ENCODE data around the gene CCDC88A.
"Not testable (repeated sequence)": the region's sequence is repeated elsewhere in the genome, so short reads cannot be mapped to it uniquely, and the experiment has no call there.

Gene CCDC88A

GRCh38 chr2:55365303-55365702, 54.4 kb downstream of the CCDC88A start:
- no peak for ATAC-seq
- Mint-ChIP-seq H3K27ac (no peak overlapping the region), H3K36me3 (no peaks in the 10 kb centered on the region), H3K4me1 (no peaks in the 10 kb centered on the region), H3K4me3 (no peak overlapping the region), H3K9me3 (no peaks in the 10 kb centered on the region)
- no peak for DNase-seq (ENCODE audit: low spot score in 2 of 2)

- H3K36me3 Mint-ChIP-seq: no peaks in the 10 kb centered on the region
- no peak overlapping the region for H3K27ac Mint-ChIP-seq
- no peak overlapping the region for H3K4me3 Mint-ChIP-seq
- ATAC-seq (no peak), DNase-seq (ENCODE audit: low spot score in 2 of 2) (no peak)
- H3K9me3 Mint-ChIP-seq: no peaks in the 10 kb centered on the region
- H3K4me1 Mint-ChIP-seq: no peaks in the 10 kb centered on the region
Measured at GRCh38 chr2:55364189-55365055, 55.2 kb downstream of the CCDC88A start.

- DNase-seq (ENCODE audit: low spot score in 2 of 2) (no peak), ATAC-seq (no peak)
- Mint-ChIP-seq H3K36me3 (no peaks in the 10 kb centered on the region), H3K4me3 (no peak overlapping the region), H3K9me3 (no peaks in the 10 kb centered on the region), H3K27ac (no peak overlapping the region), H3K4me1 (no peaks in the 10 kb centered on the region)
Measured at GRCh38 chr2:55363636-55364035, 56.0 kb downstream of the CCDC88A start.

GRCh38 chr2:55361465-55362189, 58.0 kb downstream of the CCDC88A start:
- Mint-ChIP-seq H3K27ac (no peak overlapping the region), H3K4me1 (no peaks in the 10 kb centered on the region), H3K4me3 (no peak overlapping the region), H3K9me3 (no peaks in the 10 kb centered on the region), H3K36me3 (no peaks in the 10 kb centered on the region)
- ATAC-seq: no peak
- DNase-seq (ENCODE audit: low spot score in 2 of 2): no peak

- no peaks in the 10 kb centered on the region for H3K4me1 Mint-ChIP-seq
- H3K27ac Mint-ChIP-seq: no peak overlapping the region
- ATAC-seq (no peak), DNase-seq (ENCODE audit: low spot score in 2 of 2) (no peak)
- no peaks in the 10 kb centered on the region for H3K9me3 Mint-ChIP-seq
- H3K4me3 Mint-ChIP-seq: no peak overlapping the region
- no peaks in the 10 kb centered on the region for H3K36me3 Mint-ChIP-seq
Measured at GRCh38 chr2:55358451-55358850, 61.2 kb downstream of the CCDC88A start.

- Mint-ChIP-seq H3K4me1 (no peaks in the 10 kb centered on the region), H3K36me3 (no peaks in the 10 kb centered on the region), H3K9me3 (no peaks in the 10 kb centered on the region)
Measured at GRCh38 chr2:55357927-55358326, 61.7 kb downstream of the CCDC88A start.

GRCh38 chr2:55357164-55357563, 62.5 kb downstream of the CCDC88A start:
- ATAC-seq (no peak), DNase-seq (ENCODE audit: low spot score in 2 of 2) (no peak)
- H3K9me3 Mint-ChIP-seq: no peaks in the 10 kb centered on the region
- H3K27ac Mint-ChIP-seq: no peak overlapping the region
- H3K36me3 Mint-ChIP-seq: no peaks in the 10 kb centered on the region
- H3K4me3 Mint-ChIP-seq: no peak overlapping the region
- H3K4me1 Mint-ChIP-seq: no peaks in the 10 kb centered on the region

More at GRCh38 chr2:55357927-55358326, 61.7 kb downstream of the CCDC88A start:
- DNase-seq (ENCODE audit: low spot score in 2 of 2) (no peak), ATAC-seq (no peak)
- Mint-ChIP-seq H3K4me3 (no peak overlapping the region), H3K27ac (no peak overlapping the region)

GRCh38 chr2:55356136-55356535, 63.5 kb downstream of the CCDC88A start:
- not testable (repeated sequence) for ATAC-seq; DNase-seq (ENCODE audit: low spot score in 2 of 2); H3K36me3 Mint-ChIP-seq; H3K9me3 Mint-ChIP-seq; H3K4me1 Mint-ChIP-seq; H3K27ac Mint-ChIP-seq; H3K4me3 Mint-ChIP-seq

GRCh38 chr2:55355451-55355850, 64.2 kb downstream of the CCDC88A start:
- no peak for DNase-seq (ENCODE audit: low spot score in 2 of 2)
- Mint-ChIP-seq H3K9me3 (no peaks in the 10 kb centered on the region), H3K4me1 (no peaks in the 10 kb centered on the region), H3K27ac (no peak overlapping the region), H3K4me3 (no peak overlapping the region), H3K36me3 (no peaks in the 10 kb centered on the region)
- ATAC-seq: no peak

- Mint-ChIP-seq H3K27ac (no peak overlapping the region), H3K4me3 (no peak overlapping the region), H3K36me3 (no peaks in the 10 kb centered on the region), H3K9me3 (no peaks in the 10 kb centered on the region), H3K4me1 (no peaks in the 10 kb centered on the region)
- ATAC-seq (no peak), DNase-seq (ENCODE audit: low spot score in 2 of 2) (no peak)
Measured at GRCh38 chr2:55351672-55352071, 68.0 kb downstream of the CCDC88A start.

GRCh38 chr2:55345064-55345463, 74.6 kb downstream of the CCDC88A start:
- Mint-ChIP-seq H3K4me1 (no peaks in the 10 kb centered on the region), H3K27ac (no peak overlapping the region), H3K36me3 (no peaks in the 10 kb centered on the region), H3K4me3 (no peak overlapping the region), H3K9me3 (no peaks in the 10 kb centered on the region)
- DNase-seq (ENCODE audit: low spot score in 2 of 2) (no peak), ATAC-seq (no peak)

GRCh38 chr2:55338268-55338667, 81.4 kb downstream of the CCDC88A start:
- H3K36me3 Mint-ChIP-seq: no peaks in the 10 kb centered on the region
- DNase-seq (ENCODE audit: low spot score in 2 of 2): no peak

GRCh38 chr2:55334728-55335127, 84.9 kb downstream of the CCDC88A start:
- H3K9me3 Mint-ChIP-seq: no peaks in the 10 kb centered on the region
- ATAC-seq (no peak), DNase-seq (ENCODE audit: low spot score in 2 of 2) (no peak)
- no peaks in the 10 kb centered on the region for H3K4me1 Mint-ChIP-seq
- no peaks in the 10 kb centered on the region for H3K36me3 Mint-ChIP-seq
- H3K27ac Mint-ChIP-seq: no peak overlapping the region
- no peak overlapping the region for H3K4me3 Mint-ChIP-seq

More at GRCh38 chr2:55338268-55338667, 81.4 kb downstream of the CCDC88A start:
- ATAC-seq: no peak
- Mint-ChIP-seq H3K4me3 (no peak overlapping the region), H3K27ac (no peak overlapping the region), H3K4me1 (no peaks in the 10 kb centered on the region), H3K9me3 (no peaks in the 10 kb centered on the region)

- no peaks in the 10 kb centered on the region for H3K4me1 Mint-ChIP-seq
- no peak overlapping the region for H3K27ac Mint-ChIP-seq
- peaks cover 5% of the 10 kb centered on the region for H3K9me3 Mint-ChIP-seq
- H3K4me3 Mint-ChIP-seq: no peak overlapping the region
- no peak for ATAC-seq
- no peak for DNase-seq (ENCODE audit: low spot score in 2 of 2)
- no peaks in the 10 kb centered on the region for H3K36me3 Mint-ChIP-seq
Measured at GRCh38 chr2:55330541-55331297, 88.9 kb downstream of the CCDC88A start.

GRCh38 chr2:55327470-55328230, 92.0 kb downstream of the CCDC88A start:
- no peak for DNase-seq (ENCODE audit: low spot score in 2 of 2)
- no peak for ATAC-seq
- Mint-ChIP-seq H3K4me1 (no peaks in the 10 kb centered on the region), H3K4me3 (no peak overlapping the region), H3K9me3 (peaks cover 5% of the 10 kb centered on the region), H3K36me3 (no peaks in the 10 kb centered on the region), H3K27ac (no peak overlapping the region)

Measured in stimulated activated effector memory CD8-positive, alpha-beta T cell treated with anti-CD3 and anti-CD28 coated beads, Interleukin-12 subunit alpha, Interleukin-12 subunit beta, amount 100 ng/mL, for 72 hours (primary cell).